D341Med (cell line): Measurements from ENCODE around the gene PARD3.

ENCODE experiments used
- DNase-seq: peaks from one replicate; pipeline ENCODE4 v3.0.0; 2012; ENCODE audit warnings: low spot score

The PARD3 gene

DNA sequence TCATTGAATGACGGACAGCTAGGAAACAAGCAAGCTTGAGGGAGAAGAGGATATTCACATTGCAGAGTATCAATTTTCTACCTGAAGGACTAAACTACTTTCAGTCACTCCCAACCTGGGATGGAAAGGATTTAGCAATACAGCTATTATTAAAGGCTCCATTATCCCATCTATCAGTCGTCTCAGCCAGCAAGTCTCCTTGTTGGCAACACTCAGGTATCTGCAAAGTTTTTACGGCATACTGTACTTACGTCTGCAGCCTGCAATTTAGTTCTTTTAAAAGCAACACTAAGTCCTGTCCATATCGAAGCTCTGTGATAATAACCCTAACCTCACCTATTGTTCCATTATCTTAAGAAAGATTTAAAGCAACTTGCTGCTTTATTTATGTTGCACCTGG is 689.4 kb downstream of the PARD3 start:
- DNase-seq: no peak

DNA sequence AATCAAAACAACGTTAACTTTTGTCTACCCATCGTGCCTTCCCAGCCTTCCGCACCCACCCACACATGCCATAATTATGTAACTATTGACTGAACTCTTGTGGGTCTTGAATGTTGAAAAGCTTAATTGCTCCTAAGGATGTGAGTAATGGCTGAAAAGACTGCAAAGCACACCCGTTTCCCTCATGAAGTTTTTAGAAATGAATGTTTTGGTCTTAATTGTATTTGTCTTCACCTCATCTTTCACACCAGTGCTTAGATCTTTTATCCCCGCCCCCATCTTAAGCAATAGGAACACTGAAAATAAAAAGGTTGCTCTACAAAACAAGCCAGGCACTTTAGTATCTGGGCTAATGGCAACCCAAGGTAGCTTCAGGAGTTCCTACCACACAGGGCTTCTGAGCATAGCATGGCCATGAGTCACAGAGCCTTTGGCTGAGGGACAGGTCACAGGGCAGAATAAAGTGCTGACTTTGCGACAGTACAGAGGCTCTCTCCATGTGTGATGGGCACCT is 690.5 kb downstream of the PARD3 start:
- no peak for DNase-seq

DNA sequence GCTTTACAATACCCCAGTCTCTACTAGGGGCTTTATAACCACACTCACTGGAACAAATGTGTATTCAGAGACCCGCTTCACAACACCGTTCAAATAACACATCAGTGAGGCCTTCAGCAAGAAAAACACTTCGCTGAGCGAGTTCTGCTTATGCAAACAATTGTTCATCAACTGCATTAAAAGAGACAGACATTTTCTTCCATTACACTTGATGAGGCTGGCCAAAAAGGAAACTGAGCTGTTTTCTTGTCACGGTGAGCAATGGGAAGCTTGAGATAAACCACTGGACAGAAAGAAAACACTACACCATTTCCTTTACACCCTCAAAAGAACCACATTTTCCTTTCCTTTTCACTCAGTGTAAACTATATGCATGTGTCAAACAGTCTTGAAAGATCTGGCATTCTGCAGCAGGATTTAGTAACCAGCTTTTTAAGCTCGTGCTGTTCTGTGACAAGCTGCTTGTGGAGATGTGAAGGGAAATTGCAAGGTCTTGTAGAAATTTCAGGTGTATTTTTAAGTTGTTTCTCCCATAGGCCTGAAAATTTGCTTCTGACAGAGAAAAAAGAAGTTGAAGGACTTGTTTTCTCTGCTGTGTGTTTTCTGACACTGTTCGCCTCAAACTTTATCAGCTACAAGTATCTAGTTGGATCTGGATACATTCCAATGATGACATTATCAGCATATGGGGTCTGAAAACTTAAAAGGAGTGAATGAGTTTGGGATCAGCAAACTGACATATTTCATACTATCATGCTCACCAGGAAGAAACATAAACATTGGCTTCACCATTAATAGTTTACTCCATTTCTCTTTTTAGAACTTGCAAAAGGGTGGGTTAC is 693.1 kb downstream of the PARD3 start:
- DNase-seq: no peak

DNA sequence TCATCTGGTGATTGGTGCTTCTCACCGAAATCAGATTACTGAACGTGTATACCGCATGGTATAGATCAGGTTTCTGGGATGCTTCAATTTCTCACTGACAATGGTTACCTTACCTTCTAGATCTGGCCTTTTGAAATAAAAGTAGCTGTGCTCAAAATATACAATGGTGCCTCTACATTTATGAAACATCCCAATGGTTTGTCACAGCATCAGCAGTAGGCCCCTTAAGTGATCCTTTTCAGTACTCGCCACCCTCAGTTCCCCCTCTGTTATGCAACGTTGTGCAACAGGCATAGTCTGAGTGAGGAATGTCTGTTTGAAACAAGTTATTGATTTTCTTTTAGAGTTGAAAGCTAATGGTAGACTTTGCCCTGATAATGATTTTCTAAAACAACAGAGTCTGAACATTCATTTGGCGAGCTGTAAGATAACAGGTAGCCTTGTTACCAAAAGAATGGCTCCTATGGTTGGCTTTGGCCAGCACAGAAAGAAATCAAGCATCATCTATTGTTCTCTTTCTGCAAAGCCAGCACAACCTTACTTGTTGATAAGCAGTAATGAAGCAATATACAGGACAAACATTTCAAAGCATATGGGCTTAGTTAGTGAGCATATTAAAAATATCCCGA is 693.9 kb downstream of the PARD3 start:
- DNase-seq: no peak

DNA sequence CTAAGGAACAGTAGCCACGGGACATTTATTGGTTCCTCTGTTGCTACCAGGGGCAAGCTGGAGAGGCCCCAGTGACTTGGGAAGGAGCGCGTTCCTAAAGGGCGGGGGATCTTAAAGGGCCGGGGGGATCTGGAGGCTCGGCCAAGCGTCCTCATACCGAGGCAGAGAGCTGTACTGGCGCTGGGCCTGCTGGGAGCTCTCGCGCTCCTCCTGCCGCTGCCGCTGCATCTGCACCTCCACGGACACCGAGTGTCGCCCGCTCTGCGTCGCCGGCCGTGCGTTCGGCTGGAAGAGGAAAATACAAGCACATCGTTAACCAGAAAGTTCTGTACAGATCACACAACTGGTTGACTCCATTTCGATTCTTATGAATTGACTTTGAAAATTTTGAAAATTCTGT is 695.6 kb downstream of the PARD3 start:
- DNase-seq: no peak

DNA sequence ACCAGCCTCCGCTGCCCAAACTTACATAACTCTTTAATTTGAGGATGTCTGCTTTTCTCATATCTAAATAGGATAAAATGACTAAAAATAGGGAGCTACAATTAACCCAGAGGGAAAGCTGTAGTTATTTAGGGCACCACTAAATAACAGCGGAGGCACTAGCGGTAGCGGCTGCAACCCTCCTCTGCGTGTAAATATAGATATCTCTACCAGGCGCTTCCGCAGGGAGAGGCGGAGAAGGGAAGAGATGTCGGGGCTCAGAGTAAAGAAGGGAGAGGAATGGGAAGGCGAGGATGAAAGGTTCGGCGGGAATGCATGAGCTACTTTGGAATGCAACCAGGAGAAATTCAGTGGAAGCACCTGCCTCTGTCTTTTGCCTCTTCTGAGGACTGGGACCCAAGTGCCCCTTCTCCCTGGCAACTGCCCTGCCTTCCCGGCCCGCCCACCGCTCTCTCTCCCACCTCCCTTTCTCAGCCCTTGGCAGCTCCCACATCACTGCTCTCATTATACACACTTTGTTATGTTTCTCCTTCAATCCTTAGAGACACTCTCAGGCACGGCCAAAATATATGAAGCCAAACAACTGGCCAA is 698.3 kb downstream of the PARD3 start:
- no peak for DNase-seq

DNA sequence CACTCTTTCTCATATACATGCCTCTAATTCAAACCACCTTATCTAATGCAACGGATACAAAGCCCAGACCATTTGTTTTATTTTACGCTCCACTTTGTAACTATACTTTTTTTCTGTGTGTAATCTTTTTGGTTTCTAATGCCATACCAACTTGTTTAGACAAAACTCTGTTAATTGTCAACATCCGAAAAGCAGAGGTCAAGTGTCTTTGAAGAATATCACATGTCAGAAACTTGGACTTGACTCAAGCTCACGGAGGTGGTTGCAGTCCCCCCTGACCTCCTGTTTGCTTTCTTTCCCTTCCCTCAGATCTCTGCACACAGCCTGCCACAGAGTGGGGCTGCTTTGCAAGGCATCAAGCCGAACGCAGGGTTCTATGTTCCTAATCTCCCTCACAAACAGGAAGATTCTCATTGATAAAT is 698.9 kb downstream of the PARD3 start:
- no peak for DNase-seq

DNA sequence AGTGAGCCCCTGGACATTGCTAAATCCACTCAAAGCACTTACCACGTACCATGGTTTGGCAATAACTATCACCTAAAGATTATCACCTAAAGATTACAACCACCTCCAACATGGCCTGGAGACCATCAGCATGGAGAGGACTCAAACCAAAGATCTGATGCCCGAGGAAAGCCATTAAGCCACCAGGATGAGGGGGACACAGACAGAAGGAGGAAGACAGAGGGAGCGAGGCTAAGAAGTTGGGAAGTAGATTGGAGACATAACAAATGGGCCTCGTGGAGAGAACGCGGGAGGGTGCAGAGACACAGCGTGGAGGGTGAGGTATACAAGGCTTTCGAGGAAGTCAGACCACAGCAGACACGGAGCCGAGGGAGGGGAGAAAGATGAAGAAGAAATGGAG is 700.2 kb downstream of the PARD3 start:
- DNase-seq: no peak

DNA sequence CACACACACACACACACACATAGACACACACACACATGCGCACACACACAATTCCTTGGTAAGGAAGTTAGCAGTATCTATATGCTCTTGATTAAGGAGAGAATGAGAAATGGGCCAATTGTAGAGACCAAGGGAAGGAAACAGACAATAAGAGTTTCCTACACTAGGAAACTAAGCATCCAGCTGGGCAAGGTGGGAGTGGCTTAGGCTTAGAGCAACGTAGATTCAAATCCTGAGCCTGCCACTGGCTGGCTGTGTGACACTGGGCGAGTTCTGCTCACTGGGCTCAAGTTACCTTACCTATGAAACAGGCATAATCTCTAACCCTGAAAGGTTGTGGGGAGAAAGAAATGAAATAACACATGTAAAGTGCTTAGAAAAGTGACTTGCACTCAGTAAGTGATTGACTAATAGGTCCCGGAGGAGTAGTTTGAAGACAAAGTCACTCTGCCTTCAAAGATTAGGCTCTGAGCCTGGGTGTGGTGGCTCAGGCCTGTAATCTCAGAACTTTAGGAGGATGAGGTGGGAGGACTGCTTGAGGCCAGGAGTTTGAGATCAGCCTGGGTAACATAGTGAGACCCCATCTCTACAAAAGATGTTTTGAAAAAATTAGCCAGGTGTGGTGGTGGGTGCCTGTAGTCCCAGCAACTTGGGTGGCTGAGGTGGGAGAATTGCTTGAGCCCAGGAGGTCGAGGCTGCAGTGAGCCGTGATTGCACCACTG is 701.4 kb downstream of the PARD3 start:
- DNase-seq: no peak

DNA sequence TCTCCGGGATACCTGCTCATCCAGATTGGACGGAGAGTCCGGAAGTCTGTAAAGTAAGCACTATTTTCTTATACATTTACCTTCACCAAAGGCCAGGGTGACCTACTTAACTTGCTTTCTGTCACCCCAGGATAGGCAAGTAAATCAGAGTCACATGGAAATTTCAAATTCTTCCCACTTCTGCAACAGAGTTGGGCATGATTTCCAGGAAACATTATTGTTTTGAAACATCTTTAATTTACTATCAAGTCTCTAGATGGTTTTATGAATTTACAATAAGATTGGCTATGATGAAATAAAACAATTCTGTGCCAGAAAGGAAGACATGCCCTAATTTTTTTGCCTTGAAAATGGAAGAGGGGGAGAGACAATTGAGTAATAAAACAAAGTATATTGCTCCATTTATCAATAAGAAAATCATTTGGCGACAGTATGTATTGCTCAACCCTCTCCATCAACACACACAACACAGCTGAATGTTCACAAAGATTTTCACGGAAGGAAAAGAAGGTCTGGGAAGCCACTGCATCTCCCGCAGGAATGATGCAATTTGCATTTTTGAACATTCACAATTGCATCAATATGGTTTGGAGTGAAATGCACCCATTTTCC is 702.8 kb downstream of the PARD3 start:
- no peak for DNase-seq

DNA sequence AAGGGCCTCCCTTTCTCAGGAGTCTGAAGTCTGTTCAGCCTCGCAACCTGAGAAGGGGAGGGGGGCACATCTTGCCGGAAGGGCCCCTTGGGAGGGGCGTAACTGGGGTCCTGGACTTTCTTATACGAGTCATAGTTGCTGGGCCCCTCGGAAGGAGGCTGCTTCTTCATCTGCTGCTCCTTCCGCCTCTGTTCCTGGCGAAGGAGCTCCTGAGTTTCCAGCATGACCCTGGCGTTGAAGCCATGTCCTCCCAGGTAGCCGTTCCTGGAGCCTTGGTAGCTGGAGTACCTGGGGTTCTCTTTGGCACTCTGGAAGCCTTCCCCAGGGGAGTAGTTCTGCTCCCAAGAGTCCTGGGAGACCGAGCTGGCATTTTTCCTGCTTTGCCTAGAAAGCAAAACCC is 703.9 kb downstream of the PARD3 start:
- no peak for DNase-seq

DNA sequence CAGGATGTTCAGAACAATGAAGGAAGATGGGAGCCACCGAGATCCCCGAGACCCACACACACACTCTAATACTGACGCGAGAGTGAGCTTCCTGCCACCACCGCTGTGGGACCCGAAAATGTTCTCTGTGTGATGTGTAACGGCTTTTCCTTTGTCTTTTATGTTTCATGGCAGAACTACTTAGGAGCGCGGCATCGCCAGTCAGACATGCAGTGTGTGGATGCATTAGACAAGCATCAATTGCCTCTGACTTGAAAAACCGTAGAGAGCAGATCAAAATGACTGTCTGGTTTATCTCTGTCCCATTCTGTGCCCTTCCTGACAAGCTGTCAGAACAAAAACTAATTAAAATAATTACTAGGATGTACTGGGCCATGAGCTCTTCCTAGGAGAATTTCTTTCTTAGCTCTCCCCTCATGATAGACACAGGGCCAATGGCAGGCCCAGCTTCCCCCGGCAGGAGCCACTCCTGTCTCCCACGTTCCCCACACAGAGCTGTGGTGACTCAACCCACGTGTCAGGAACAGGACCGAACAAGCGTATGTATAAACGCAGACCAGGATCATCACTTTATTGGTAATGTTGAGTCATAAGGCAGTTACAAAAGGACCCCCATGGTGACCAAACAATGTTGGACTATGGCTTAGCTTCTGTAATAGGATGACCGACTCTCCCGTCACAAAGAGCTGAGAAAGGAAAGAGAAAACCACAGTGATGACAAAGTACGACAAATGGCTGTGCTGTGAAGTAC is 705.0 kb downstream of the PARD3 start:
- DNase-seq: no peak

DNA sequence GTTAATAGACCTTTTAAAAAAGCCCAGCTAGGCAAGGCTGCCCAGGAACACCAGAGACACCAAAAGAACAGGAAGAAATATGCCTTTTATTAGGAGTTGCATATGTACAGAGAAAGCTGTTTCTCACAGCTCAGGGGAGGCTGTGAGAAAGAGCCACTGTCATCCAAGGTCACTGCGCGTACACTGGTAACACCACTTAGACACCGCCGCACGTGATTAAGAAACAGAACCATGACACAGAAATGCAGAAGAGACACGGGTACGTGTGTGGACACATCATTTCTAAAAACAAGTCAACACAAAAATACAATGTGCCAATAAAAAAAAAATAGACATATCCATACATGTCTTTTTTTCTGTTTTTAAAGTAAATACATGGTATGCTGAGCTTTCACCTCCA is 705.6 kb downstream of the PARD3 start:
- DNase-seq: no peak

DNA sequence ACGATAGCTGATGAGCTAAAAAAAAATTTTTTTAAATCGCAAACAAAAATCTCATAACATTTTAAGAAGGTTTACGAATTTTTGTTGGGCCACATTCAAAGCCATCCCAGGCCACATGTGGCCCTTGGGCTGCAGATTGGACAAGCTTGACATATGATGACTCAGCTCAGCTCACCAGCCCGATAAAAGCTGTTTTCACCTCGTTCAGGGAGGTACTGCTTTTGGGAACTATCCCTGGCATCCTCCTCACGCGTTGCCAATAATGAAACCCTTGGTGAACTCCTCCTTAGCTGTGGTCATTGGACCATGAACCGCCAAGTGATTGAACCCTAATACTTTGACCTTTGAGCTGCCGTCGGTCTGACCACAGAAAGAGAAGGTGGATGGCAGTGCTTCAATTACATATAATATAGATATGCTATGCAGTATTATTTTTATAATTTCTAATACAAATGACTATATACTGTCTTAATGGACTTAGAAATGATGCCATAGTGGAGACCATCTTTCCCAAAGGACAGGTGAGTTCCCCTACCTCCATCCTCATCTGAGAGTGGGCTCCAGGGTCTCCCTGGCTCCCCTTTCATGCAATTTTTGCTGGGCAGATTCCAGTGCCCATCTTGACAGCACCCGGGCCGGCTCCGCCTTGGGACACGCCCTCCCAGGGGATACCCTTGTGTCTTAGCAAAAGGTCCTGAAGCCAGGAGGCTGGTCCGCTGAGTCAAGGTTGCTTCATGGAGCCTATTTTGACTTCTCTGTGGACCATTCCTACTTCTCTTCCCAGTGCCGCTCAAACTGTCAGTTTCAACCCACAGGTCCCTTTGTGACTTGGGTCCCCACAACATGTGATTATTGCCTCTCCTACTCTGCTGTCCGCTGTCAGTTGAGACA is 707.2 kb downstream of the PARD3 start:
- DNase-seq: no peak

DNA sequence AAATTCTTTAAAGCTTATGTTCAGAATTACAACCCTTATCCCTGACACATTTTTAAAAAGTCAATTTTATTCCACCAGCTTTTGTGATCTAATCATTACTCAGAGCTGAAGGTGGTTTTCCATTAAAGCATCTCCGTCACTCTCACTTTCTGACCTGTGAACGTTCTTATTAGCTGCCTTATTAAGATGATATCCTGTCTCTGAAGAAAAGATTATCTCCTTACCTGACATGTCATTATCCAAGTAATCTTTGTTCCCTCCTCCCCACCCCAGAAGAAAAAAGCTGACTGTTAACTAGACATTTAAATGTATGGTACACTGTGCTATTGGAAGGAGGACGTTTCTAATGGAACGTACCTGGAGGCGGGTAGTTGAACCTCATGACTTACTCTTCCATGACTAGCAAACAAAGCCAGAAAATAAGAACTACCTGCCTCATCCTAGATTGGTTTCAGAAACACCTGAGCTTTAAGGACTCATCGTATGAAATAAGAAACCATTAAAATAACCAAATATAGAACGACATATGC is 708.7 kb downstream of the PARD3 start:
- DNase-seq: no peak

DNA sequence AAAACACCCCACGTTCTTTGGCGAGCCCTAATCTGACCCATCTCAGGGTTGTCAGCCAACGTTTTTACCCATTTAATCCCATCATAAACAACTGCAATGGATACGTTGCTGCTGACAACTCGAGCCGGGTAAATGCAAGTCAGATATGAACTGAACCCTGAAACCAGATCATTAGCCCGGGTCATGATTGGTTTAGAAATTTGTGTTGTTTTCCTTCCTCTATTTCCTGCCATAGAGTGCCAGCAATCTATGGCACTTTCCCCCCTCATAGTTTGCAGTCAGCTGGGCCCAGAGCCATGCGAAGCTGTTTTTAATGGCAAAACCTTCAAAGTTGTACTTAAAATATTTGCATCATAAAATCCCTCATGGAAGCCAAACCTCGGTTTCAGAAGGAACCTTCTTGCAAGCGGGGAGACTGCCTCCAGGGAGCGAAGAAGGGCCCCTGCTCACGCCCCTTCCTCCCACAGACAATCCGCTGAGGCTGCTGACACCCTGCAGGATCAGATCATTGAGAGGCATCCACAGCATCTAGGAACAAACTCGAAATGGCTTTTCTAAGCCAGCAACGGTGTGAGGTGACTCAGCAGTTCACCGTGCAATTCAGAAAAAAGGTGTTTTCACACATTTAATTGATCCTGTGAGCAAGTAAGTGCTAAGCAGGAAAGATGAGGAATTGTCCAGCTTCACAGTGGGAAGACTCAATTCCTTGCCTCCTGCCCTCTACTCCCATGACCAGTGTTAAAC is 710.1 kb downstream of the PARD3 start:
- DNase-seq: no peak

DNA sequence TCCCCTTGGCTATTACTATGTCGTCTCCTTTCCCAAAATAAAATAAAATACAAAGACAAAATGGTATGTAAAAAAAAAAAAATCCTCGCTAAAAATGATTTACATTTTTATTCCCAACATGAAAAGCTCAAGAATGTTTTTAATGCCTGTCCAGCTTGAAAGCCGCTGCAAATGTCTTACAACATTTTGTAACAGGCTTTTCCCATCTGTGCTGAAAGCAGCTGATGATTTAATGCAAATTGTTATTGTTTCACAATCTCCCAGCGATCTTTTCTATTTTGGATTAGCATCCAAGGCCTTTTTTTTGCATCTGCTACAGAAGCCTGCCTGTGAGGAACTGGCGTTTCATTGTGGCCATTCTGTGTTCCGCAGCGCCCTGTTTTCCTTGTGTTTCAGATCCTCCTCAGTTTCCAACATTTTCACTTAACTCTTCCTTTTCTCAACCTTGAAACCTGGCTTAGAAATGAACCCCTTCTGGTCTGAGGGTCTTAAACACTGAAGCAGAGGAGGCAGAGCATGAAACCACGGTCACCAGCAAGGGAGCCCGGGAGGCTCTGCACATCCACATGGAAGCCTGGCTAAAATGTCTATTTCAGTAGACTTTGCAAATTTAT is 712.1 kb downstream of the PARD3 start:
- no peak for DNase-seq

DNA sequence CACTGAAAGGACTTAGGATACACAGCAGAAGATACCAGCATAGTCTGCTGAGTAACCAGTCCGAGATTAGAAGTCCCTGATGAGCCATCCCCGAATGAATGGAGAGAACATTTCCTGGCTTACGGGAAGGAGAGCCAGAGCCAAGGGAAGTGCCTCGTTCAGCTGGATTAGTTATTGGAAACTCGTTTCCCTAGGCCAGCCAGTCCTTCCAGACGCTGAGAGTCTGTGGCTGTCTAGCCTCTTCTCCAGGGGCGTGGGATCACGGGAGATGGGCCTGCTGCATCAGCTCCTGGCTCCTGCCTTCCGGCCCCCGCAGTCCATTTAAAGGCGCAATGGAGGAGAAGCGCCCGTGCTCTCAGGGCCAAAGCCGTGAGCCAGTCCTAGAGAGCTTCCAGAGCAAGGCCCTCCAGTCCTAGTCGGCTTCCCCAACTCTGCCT is 712.8 kb downstream of the PARD3 start:
- no peak for DNase-seq

DNA sequence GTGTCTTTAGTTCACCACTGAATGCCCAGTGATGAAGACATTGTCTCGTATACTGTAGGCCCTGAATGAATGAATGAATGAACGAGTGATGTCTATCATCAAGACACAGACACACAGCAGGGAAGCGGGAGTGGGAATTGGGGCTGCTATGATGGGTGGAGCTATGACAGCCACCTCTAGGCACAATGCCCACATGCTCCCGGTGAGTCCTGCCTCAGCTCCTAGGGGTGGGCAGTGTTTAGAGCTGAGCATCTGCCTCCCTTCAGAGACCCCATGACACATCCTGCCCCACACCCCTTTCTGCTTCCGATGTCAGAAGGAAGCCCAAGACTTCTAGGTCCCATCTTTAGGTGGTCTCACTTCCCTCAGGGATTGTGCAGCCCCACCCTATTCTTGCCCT is 714.1 kb downstream of the PARD3 start:
- no peak for DNase-seq
